SK-N-SH treated with all-trans-retinoic acid at 6 μM for 48 hours (cell line): Measurements from ENCODE around the gene CMTR1.

Experiments
- ATAC-seq: fragments of 200-7000 bp; cut with Tn5 transposase; 3 replicates; pipeline ENCODE4 v1.9.1; 2020; ENCODE audit warnings: mild to moderate bottlenecking, moderate library complexity
- ARNTL ChIP-seq: fragments of 450-650 bp; formaldehyde crosslinking; IDR thresholded peaks from 2 replicates; pipeline ENCODE4 v1.5.0; 2020; ENCODE audit warnings: low read depth, mild to moderate bottlenecking, moderate library complexity, borderline replicate concordance
- CREB5 ChIP-seq: fragments of 250-450 bp; sonication (Bioruptor Pico); IDR thresholded peaks from 2 replicates; pipeline ENCODE4 v1.5.1; 2020; ENCODE audit warnings: low read depth, mild to moderate bottlenecking, moderate library complexity
- CSDC2 ChIP-seq: fragments of 250-450 bp; sonication (Bioruptor Pico); IDR thresholded peaks from 2 replicates; pipeline ENCODE4 v1.5.0; 2020; ENCODE audit warnings: mild to moderate bottlenecking, moderate library complexity
- ESRRG ChIP-seq: fragments of 250-450 bp; sonication (Bioruptor Pico); IDR thresholded peaks from 2 replicates; pipeline ENCODE4 v1.6.1; 2021; ENCODE audit warnings: mild to moderate bottlenecking
- GLIS3 ChIP-seq: fragments of 250-450 bp; sonication (Bioruptor Pico); IDR thresholded peaks from 2 replicates; pipeline ENCODE4 v1.5.0; 2020; ENCODE audit warnings: mild to moderate bottlenecking, moderate library complexity
- OSR1 ChIP-seq: fragments of 250-450 bp; sonication (Bioruptor Pico); IDR thresholded peaks from 2 replicates; pipeline ENCODE4 v1.8.0; 2022; ENCODE audit warnings: moderate library complexity, mild to moderate bottlenecking, inconsistent platforms
- PATZ1 ChIP-seq: fragments of 250-450 bp; sonication (Bioruptor Pico); IDR thresholded peaks from 2 replicates; pipeline ENCODE4 v1.8.0; 2020; ENCODE audit warnings: mild to moderate bottlenecking, moderate library complexity, borderline replicate concordance
- PPARA ChIP-seq: fragments of 250-450 bp; sonication (Bioruptor Pico); IDR thresholded peaks from 2 replicates; pipeline ENCODE4 v1.5.0; 2020; ENCODE audit warnings: mild to moderate bottlenecking, borderline replicate concordance
- RARB ChIP-seq: fragments of 250-450 bp; sonication (Bioruptor Pico); IDR thresholded peaks from 2 replicates; pipeline ENCODE4 v1.8.0; 2021; ENCODE audit warnings: mild to moderate bottlenecking, moderate library complexity
- SNAI2 ChIP-seq: fragments of 250-450 bp; sonication (Bioruptor Pico); IDR thresholded peaks from 2 replicates; pipeline ENCODE4 v1.5.0; 2020; ENCODE audit warnings: mild to moderate bottlenecking, moderate library complexity
- TCF4 ChIP-seq: fragments of 250-450 bp; sonication (Bioruptor Pico); IDR thresholded peaks from 2 replicates; pipeline ENCODE4 v1.8.0; 2021; ENCODE audit warnings: mild to moderate bottlenecking, moderate library complexity, borderline replicate concordance
- TOX ChIP-seq: fragments of 250-450 bp; sonication (Bioruptor Pico); IDR thresholded peaks from 2 replicates; pipeline ENCODE4 v1.8.0; 2021; ENCODE audit warnings: mild to moderate bottlenecking, moderate library complexity, borderline replicate concordance
- TSHZ2 ChIP-seq: fragments of 250-450 bp; sonication (Bioruptor Pico); IDR thresholded peaks from 2 replicates; pipeline ENCODE4 v1.5.0; 2020; ENCODE audit warnings: mild to moderate bottlenecking, moderate library complexity
- ZFP3 ChIP-seq: fragments of 250-450 bp; sonication (Bioruptor Pico); IDR thresholded peaks from 2 replicates; pipeline ENCODE4 v1.5.0; 2020; ENCODE audit warnings: mild to moderate bottlenecking, moderate library complexity
- ZFP30 ChIP-seq: fragments of 450-650 bp; formaldehyde crosslinking; IDR thresholded peaks from 2 replicates; pipeline ENCODE4 v1.5.0; 2022; ENCODE audit warnings: mild to moderate bottlenecking, moderate library complexity
- ZNF565 ChIP-seq: fragments of 450-650 bp; formaldehyde crosslinking; conservative IDR thresholded peaks from 2 replicates; pipeline ENCODE4 v1.5.0; 2020; ENCODE audit warnings: low read depth, mild to moderate bottlenecking, moderate library complexity
- ZNF70 ChIP-seq: fragments of 450-650 bp; formaldehyde crosslinking; IDR thresholded peaks from 2 replicates; pipeline ENCODE4 v1.5.0; 2020; ENCODE audit warnings: mild to moderate bottlenecking, moderate library complexity
- ZNF8 ChIP-seq: fragments of 450-650 bp; formaldehyde crosslinking; IDR thresholded peaks from 2 replicates; pipeline ENCODE4 v1.5.0; 2020; ENCODE audit warnings: mild to moderate bottlenecking, moderate library complexity
- TF ChIP-seq, protein P1 (sequence below): fragments of 250-450 bp; sonication (Bioruptor Pico); IDR thresholded peaks from 2 replicates; pipeline ENCODE4 v1.8.0; 2021; ENCODE audit warnings: low read depth, mild to moderate bottlenecking, moderate library complexity, borderline replicate concordance
- TF ChIP-seq, protein P2 (sequence below): fragments of 250-450 bp; sonication (Bioruptor Pico); IDR thresholded peaks from 2 replicates; pipeline ENCODE4 v1.5.1; 2021; ENCODE audit warnings: mild to moderate bottlenecking, moderate library complexity

The CMTR1 gene

DNA sequence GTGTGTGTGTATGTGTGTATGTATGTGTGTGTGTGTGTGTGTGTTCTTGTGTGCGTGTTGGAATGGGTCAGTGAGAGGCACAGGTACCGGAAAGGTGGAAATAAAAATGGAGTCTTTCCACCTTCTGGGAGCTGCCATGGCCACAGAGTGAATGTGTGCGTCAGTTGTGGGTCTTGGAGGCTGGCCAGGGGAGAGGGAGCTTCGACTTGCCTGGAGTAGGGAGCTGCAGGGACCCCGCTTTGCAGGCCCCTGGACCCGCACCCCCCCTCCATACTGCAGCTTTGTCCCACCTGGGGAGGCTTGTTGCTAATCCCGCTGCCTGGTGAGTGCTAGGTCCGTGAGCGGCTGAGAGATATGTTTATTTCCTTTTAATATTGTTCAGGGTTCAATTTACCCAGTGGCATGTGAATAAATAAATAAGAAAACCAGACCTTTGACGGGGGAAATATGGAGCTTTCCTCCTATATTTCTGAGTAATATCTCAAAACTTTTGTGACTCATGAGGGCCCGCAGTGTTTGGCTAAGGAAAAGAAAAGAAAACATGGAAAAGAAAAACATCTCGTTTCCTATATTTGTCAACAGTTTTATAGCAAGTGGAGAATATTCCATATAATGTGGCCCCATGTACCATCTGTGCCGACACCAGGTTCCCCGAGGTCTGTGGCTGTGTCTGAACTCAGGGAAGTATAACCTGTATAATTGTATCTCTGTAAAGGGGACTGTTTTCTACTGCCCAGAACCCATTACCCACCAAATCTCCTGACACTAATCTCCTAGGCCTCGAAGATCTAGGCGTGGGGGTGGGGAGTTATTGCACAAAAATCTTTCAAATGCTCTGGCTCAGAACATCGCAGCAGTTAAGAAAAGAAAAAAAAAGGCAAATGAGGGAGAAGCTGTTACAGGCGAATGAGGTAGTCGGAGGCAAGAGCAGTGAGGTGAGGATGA is 91.3 kb downstream of the CMTR1 start (continued):
- TF ChIP-seq PATZ1 (CRISPR knock-in tag) (no peak), ZNF565 (CRISPR knock-in tag) (no peak), OSR1 (CRISPR knock-in tag) (no peak), TOX (CRISPR knock-in tag) (no peak), TCF4 (CRISPR knock-in tag) (no peak), ESRRG (no peak), CSDC2 (CRISPR knock-in tag) (no peak), ZNF8 (CRISPR knock-in tag) (no peak), SNAI2 (CRISPR knock-in tag) (no peak)
- TF ChIP-seq, protein P1, sequence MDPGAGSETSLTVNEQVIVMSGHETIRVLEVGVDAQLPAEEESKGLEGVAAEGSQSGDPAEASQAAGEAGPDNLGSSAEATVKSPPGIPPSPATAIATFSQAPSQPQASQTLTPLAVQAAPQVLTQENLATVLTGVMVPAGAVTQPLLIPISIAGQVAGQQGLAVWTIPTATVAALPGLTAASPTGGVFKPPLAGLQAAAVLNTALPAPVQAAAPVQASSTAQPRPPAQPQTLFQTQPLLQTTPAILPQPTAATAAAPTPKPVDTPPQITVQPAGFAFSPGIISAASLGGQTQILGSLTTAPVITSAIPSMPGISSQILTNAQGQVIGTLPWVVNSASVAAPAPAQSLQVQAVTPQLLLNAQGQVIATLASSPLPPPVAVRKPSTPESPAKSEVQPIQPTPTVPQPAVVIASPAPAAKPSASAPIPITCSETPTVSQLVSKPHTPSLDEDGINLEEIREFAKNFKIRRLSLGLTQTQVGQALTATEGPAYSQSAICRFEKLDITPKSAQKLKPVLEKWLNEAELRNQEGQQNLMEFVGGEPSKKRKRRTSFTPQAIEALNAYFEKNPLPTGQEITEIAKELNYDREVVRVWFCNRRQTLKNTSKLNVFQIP = no peak

GRCh38 chr6:37524970-37525318 is 91.9 kb downstream of the CMTR1 start:
- no peak for ATAC-seq
- TF ChIP-seq ZFP3 (no peak), PATZ1 (CRISPR knock-in tag) (no peak), PPARA (CRISPR knock-in tag) (no peak), ESRRG (no peak), TSHZ2 (CRISPR knock-in tag) (no peak), TCF4 (CRISPR knock-in tag) (no peak), ZNF70 (CRISPR knock-in tag) (no peak), ZNF8 (CRISPR knock-in tag) (no peak), CREB5 (CRISPR knock-in tag) (no peak), ZNF565 (CRISPR knock-in tag) (no peak), CSDC2 (CRISPR knock-in tag) (no peak), ZFP30 (CRISPR knock-in tag) (no peak), GLIS3 (CRISPR knock-in tag) (no peak), ARNTL (no peak), RARB (no peak)
- TF ChIP-seq, protein P2, sequence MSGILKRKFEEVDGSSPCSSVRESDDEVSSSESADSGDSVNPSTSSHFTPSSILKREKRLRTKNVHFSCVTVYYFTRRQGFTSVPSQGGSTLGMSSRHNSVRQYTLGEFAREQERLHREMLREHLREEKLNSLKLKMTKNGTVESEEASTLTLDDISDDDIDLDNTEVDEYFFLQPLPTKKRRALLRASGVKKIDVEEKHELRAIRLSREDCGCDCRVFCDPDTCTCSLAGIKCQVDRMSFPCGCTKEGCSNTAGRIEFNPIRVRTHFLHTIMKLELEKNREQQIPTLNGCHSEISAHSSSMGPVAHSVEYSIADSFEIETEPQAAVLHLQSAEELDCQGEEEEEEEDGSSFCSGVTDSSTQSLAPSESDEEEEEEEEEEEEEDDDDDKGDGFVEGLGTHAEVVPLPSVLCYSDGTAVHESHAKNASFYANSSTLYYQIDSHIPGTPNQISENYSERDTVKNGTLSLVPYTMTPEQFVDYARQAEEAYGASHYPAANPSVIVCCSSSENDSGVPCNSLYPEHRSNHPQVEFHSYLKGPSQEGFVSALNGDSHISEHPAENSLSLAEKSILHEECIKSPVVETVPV (CRISPR knock-in tag) = no peak
- TF ChIP-seq, protein P1 = no peak
